H9 (cell line): ENCODE results near the gene GNA15. TPM values are rescaled to one million over a fixed set of nuclear protein-coding genes. Genes with fewer than 3 reads are reported as not detected.

ENCODE experiments used
- DNase-seq: peaks from one replicate; pipeline ENCODE4 v3.0.0-alpha.2; 2017
- H2AFZ ChIP-seq: one replicate; pipeline ENCODE4 v1.6.1; 2013; ENCODE audit warnings: mild to moderate bottlenecking, low read length, control low read depth, moderate library complexity
- H2AK5ac ChIP-seq: 2 replicates; pipeline ENCODE4 v1.6.1; 2013; ENCODE audit warnings: low read length, control low read depth, mixed read lengths; ENCODE audit not compliant: insufficient read length
- H2BK120ac ChIP-seq: one replicate; pipeline ENCODE4 v1.6.1; 2013; ENCODE audit warnings: low read depth, mild to moderate bottlenecking, low read length, control low read depth, inconsistent platforms; ENCODE audit not compliant: poor library complexity, severe bottlenecking
- H2BK12ac ChIP-seq: 2 replicates; pipeline ENCODE4 v1.6.1; 2013; ENCODE audit warnings: low read length, control low read depth, mixed read lengths, low read depth; ENCODE audit not compliant: insufficient read length
- H2BK15ac ChIP-seq: 2 replicates; pipeline ENCODE4 v1.6.1; 2013; ENCODE audit warnings: low read depth, low read length, control low read depth
- H2BK20ac ChIP-seq: one replicate; pipeline ENCODE4 v1.6.1; 2013; ENCODE audit warnings: low read depth, mild to moderate bottlenecking, low read length, control low read depth, inconsistent platforms; ENCODE audit not compliant: poor library complexity, severe bottlenecking
- H2BK5ac ChIP-seq: 2 replicates; pipeline ENCODE4 v1.6.1; 2013; ENCODE audit warnings: low read length, control low read depth, mixed read lengths; ENCODE audit not compliant: insufficient read length
- H3K14ac ChIP-seq: 2 replicates; pipeline ENCODE4 v1.6.1; 2013; ENCODE audit warnings: low read length, control low read depth; ENCODE audit not compliant: insufficient read depth
- H3K18ac ChIP-seq: 2 replicates; pipeline ENCODE4 v1.6.1; 2013; ENCODE audit warnings: low read depth, mild to moderate bottlenecking, mixed read lengths, low read length, control low read depth; ENCODE audit not compliant: insufficient read length
- H3K23ac ChIP-seq: 2 replicates; pipeline ENCODE4 v1.6.1; 2013; ENCODE audit warnings: low read length, control low read depth, mixed read lengths, low read depth; ENCODE audit not compliant: insufficient read length
- H3K23me2 ChIP-seq: 2 replicates; pipeline ENCODE4 v1.6.1; 2013; ENCODE audit warnings: low read depth, mild to moderate bottlenecking, mixed read lengths, low read length, control low read depth; ENCODE audit not compliant: insufficient read length, poor library complexity, severe bottlenecking
- H3K27ac ChIP-seq: 2 replicates; pipeline ENCODE4 v1.5.1; 2013; ENCODE audit warnings: low read length, control low read depth, mixed read lengths, low read depth; ENCODE audit not compliant: insufficient read length
- H3K27me3 ChIP-seq: 2 replicates; pipeline ENCODE4 v1.6.1; 2013; ENCODE audit warnings: low read length, control low read depth, inconsistent platforms; ENCODE audit not compliant: insufficient read depth
- H3K4ac ChIP-seq: 2 replicates; pipeline ENCODE4 v1.6.1; 2013; ENCODE audit warnings: low read depth, mild to moderate bottlenecking, control low read depth, inconsistent platforms, low read length, moderate library complexity
- H3K4me1 ChIP-seq: 2 replicates; pipeline ENCODE4 v1.6.1; 2013; ENCODE audit warnings: low read length, control low read depth, inconsistent platforms; ENCODE audit not compliant: insufficient read depth
- H3K4me2 ChIP-seq: 2 replicates; pipeline ENCODE4 v1.6.1; 2013; ENCODE audit warnings: low read length, control low read depth, mixed read lengths; ENCODE audit not compliant: insufficient read length, insufficient read depth
- H3K56ac ChIP-seq: 2 replicates; pipeline ENCODE4 v1.6.1; 2013; ENCODE audit warnings: low read depth, mild to moderate bottlenecking, mixed read lengths, low read length, control low read depth; ENCODE audit not compliant: insufficient read length
- H3K79me1 ChIP-seq: 2 replicates; pipeline ENCODE4 v1.6.1; 2013; ENCODE audit warnings: low read depth, mild to moderate bottlenecking, moderate library complexity, low read length, control low read depth, inconsistent platforms; ENCODE audit not compliant: insufficient read depth, poor library complexity, severe bottlenecking
- H3K79me2 ChIP-seq: 2 replicates; pipeline ENCODE4 v1.6.1; 2013; ENCODE audit warnings: low read length, control low read depth, inconsistent platforms; ENCODE audit not compliant: insufficient read depth
- H3K9ac ChIP-seq: 2 replicates; pipeline ENCODE4 v1.6.1; 2013; ENCODE audit warnings: low read length, control low read depth, mixed read lengths; ENCODE audit not compliant: insufficient read length; ENCODE audit errors: extremely low read depth
- H3K9me3 ChIP-seq: one replicate; pipeline ENCODE4 v1.6.1; 2013; ENCODE audit warnings: low read depth, low read length, inconsistent platforms; ENCODE audit not compliant: control insufficient read depth
- H3T11ph ChIP-seq: one replicate; pipeline ENCODE4 v1.6.1; 2013; ENCODE audit warnings: mild to moderate bottlenecking, low read length, control low read depth, inconsistent platforms
- H4K20me1 ChIP-seq: one replicate; pipeline ENCODE4 v1.6.1; 2013; ENCODE audit not compliant: control insufficient read depth, insufficient read length, insufficient read depth
- H4K5ac ChIP-seq: 2 replicates; pipeline ENCODE4 v1.6.1; 2013; ENCODE audit warnings: low read depth, mild to moderate bottlenecking, mixed read lengths, low read length, control low read depth; ENCODE audit not compliant: insufficient read length
- H4K8ac ChIP-seq: replicated peaks from 2 replicates; pipeline ENCODE4 v1.6.1; 2013; ENCODE audit warnings: low read length, control low read depth, mixed read lengths, low read depth; ENCODE audit not compliant: insufficient read length
- H4K91ac ChIP-seq: 2 replicates; pipeline ENCODE4 v1.6.1; 2013; ENCODE audit warnings: low read depth, mild to moderate bottlenecking, moderate library complexity, mixed read lengths, low read length, control low read depth; ENCODE audit not compliant: insufficient read length
- H3K27ac Mint-ChIP-seq, 3 experiments: 2 replicates in 2 of 3; 3 replicates in 1 of 3; pipeline ENCODE4 v1.8.0; 2020 to 2021; ENCODE audit warnings: mixed read lengths in 3 of 3, mild to moderate bottlenecking in 1 of 3, moderate library complexity in 1 of 3
- H3K27me3 Mint-ChIP-seq: 2 replicates; pipeline ENCODE4 v1.8.0; 2021; ENCODE audit warnings: low read depth, mild to moderate bottlenecking, moderate library complexity, mixed read lengths
- H3K36me3 Mint-ChIP-seq, 3 experiments: 2 replicates in 2 of 3; 3 replicates in 1 of 3; pipeline ENCODE4 v1.8.0; 2020 to 2021; ENCODE audit warnings: low read depth in 3 of 3, mixed read lengths in 3 of 3; ENCODE audit not compliant: insufficient read depth in 1 of 3
- H3K4me1 Mint-ChIP-seq, 2 experiments: 2 replicates each; pipeline ENCODE4 v1.8.0; 2020; ENCODE audit warnings: mixed read lengths in 2 of 2
- H3K4me3 Mint-ChIP-seq, 2 experiments: 2 replicates in 1 of 2; 3 replicates in 1 of 2; pipeline ENCODE4 v1.8.0; 2020 to 2021; ENCODE audit warnings: mild to moderate bottlenecking in 2 of 2, mixed read lengths in 2 of 2, moderate library complexity in 1 of 2
- H3K9me3 Mint-ChIP-seq, 2 experiments: 2 replicates in 1 of 2; 3 replicates in 1 of 2; pipeline ENCODE4 v1.8.0; 2020; ENCODE audit warnings: mild to moderate bottlenecking in 2 of 2, mixed read lengths in 2 of 2, moderate library complexity in 1 of 2
- CTCF ChIP-seq: fragments of 200-600 bp; sonication (generic); conservative IDR thresholded peaks from 3 replicates; pipeline ENCODE4 v1.8.0; 2021; ENCODE audit warnings: antibody characterized with exemption, mild to moderate bottlenecking
- WGBS: extraction: QIAGEN DNeasy Blood & Tissue Kit; methylation state at CpG from one replicate; pipeline ENCODE4 v1.1.7; 2013; ENCODE audit warnings: missing lambda C conversion rate, low lambda C conversion rate, mixed read lengths; ENCODE audit not compliant: insufficient read length; ENCODE audit errors: extremely low coverage; 5-methylcytosine and 5-hydroxymethylcytosine counted together
- total RNA-seq: library from RNA; stranded (reverse); gene quantifications from 2 replicates; pipeline ENCODE4 v1.2.1, GENCODE V29; 2021

The GNA15 gene
- total RNA-seq, 1 experiment from 2014 or later: not detected

DNA sequence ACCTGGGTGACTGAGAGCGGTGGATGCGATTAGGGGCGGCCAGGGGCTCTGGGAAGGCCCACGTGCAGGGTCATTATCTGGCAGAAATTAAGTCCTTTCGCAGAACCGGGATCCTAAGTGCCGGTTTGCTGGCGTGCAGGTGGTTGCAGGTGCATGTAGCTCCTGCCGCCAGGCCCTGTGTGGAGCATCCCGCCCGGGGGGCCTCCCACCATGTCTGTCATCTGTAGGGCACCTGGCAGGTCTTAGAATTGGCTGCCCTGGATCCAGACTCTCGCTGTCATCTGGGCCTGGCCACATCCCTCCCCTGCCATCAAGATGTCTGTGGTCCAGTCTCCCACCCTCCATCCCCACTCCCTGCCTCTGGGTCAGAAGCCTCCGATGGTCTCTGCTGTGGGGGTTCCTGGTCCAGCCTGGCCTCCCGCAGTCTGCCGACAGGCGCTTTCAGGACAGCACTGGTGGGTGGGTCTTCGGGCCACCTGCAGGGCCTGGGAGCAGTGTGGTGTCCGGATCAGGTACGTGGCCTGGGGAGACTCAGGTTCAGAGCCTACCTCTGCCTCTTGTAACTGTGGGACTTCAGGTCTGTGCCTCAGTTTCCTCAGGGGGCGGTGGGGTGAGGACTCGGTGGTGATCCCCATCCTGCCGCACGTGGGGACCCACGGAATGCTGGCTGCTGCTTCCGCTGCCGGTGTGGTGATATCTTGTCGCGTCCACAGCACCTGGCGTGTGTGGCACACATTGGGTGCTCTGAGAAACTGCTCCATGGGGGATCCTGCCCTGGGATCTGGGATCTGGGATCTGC, 36.3 kb upstream of the GNA15 start:
- no peak overlapping the region for H2BK12ac ChIP-seq
- peaks cover 16 to 23% of the 10 kb centered on the region in 2 experiments; a peak in 3 of 4 replicates for H3K4me1 Mint-ChIP-seq
- H3K4me3 Mint-ChIP-seq: no peak overlapping the region
- H3K27me3 ChIP-seq: no peaks in the 10 kb centered on the region
- no peak overlapping the region for H3K56ac ChIP-seq
- no peak overlapping the region for H2BK120ac ChIP-seq
- H2AFZ ChIP-seq: no peak overlapping the region
- H4K91ac ChIP-seq: no peak overlapping the region
- no peak for DNase-seq
- H2BK20ac ChIP-seq: no peak overlapping the region
- no peak for TF ChIP-seq CTCF
- H4K5ac ChIP-seq: no peak overlapping the region
- H3K18ac ChIP-seq: no peak overlapping the region
- no peaks in the 10 kb centered on the region; the same call in 1 of the 2 replicates for H3K4me1 ChIP-seq
- H3K9me3 Mint-ChIP-seq: no peaks in the 10 kb centered on the region
- no peaks in the 10 kb centered on the region for H3K9me3 ChIP-seq
- H3K27me3 Mint-ChIP-seq: no peaks in the 10 kb centered on the region
- peaks cover 26% of the 10 kb centered on the region; the same call in 1 of the 2 replicates for H3K79me2 ChIP-seq
- no peaks in the 10 kb centered on the region for H3K36me3 Mint-ChIP-seq
- H2AK5ac ChIP-seq: no peak overlapping the region
- peaks cover 19% of the 10 kb centered on the region for H3K23me2 ChIP-seq
- no peak overlapping the region for H3K27ac ChIP-seq
- no peak overlapping the region for H3K4me2 ChIP-seq
- H3K9ac ChIP-seq: no peak overlapping the region
- no CpG with 5 or more reads among the region's 29 CpGs for WGBS
- H3K14ac ChIP-seq: no peak overlapping the region
- H3K27ac Mint-ChIP-seq: peak overlapping the region in 1 of 3 experiments; percentile 7; a peak in 2 of 7 replicates
- H4K20me1 ChIP-seq: peaks cover 10% of the 10 kb centered on the region
- H3K79me1 ChIP-seq: peaks cover 19% of the 10 kb centered on the region
- H3K23ac ChIP-seq: no peak overlapping the region
- no peak overlapping the region for H4K8ac ChIP-seq
- H2BK15ac ChIP-seq: no peak overlapping the region
- H3T11ph ChIP-seq: no peak overlapping the region
- no peak overlapping the region for H3K4ac ChIP-seq
- no peak overlapping the region for H2BK5ac ChIP-seq
